ENCODE data around the gene HAPLN1. TPM values are rescaled to one million over a fixed set of nuclear protein-coding genes. Genes with fewer than 3 reads are reported as not detected.

Gene HAPLN1
- total and polyA plus RNA-seq, 2 of the 4 experiments (the other 2 are of a cell fraction): under 0.01 to 0.07 TPM

GRCh38 chr5:83724935-83725334, 4.3 kb upstream of the HAPLN1 start:
- ChIA-PET CTCF (no interaction called here), POLR2A (ENCODE audit: unreplicated experiment) (no interaction called here)
- H3K9ac ChIP-seq (ENCODE audit: low read depth, low read length): no peak overlapping the region
- H3K4ac ChIP-seq (ENCODE audit: low read depth, low read length): no peak overlapping the region
- H3K4me2 ChIP-seq (ENCODE audit: low read depth, low read length): no peak overlapping the region
- H2BK15ac ChIP-seq (ENCODE audit: low read depth, low read length): no peak overlapping the region
- TF ChIP-seq FOS (IDR thresholded peaks at IDR 0.05; ENCODE audit: low read depth, low read length) (no peak), SMC3 (IDR thresholded peaks at IDR 0.05; ENCODE audit: low read depth, low read length) (no peak), BHLHE40 (IDR thresholded peaks at IDR 0.05; ENCODE audit: low read depth, low read length) (no peak), RFX5 (IDR thresholded peaks at IDR 0.05; ENCODE audit: low read depth, low read length) (no peak), CEBPB (IDR thresholded peaks at IDR 0.05; ENCODE audit: low read depth, low read length) (no peak), RCOR1 (IDR thresholded peaks at IDR 0.05; ENCODE audit: insufficient replicate concordance, low read length) (no peak), ELK1 (IDR thresholded peaks at IDR 0.05; ENCODE audit: borderline replicate concordance, low read depth, low read length) (no peak), POLR2A (IDR thresholded peaks at IDR 0.05; ENCODE audit: low read depth, low read length) (no peak), CHD1 (IDR thresholded peaks at IDR 0.05; ENCODE audit: low read depth, low read length) (no peak), MAFK (IDR thresholded peaks at IDR 0.05; ENCODE audit: low read depth, low read length) (no peak), MAZ (IDR thresholded peaks at IDR 0.05; ENCODE audit: borderline replicate concordance, low read depth, low read length) (no peak), NFE2L2 (IDR thresholded peaks at IDR 0.05; ENCODE audit: low read depth, low read length) (no peak), USF2 (IDR thresholded peaks at IDR 0.05; ENCODE audit: low read depth, low read length) (no peak), MXI1 (IDR thresholded peaks at IDR 0.05; ENCODE audit: borderline replicate concordance, low read depth, low read length) (no peak), RAD21 (IDR thresholded peaks at IDR 0.05; ENCODE audit: low read length) (no peak)
- ATAC-seq (ENCODE audit: low read depth) (no peak), DNase-seq (no peak)
- BruUV-seq (replicated peaks): no TSS peak
- no peak overlapping the region for H2BK120ac ChIP-seq (ENCODE audit: low read depth, low read length)
- H4K20me1 ChIP-seq (ENCODE audit: insufficient read depth, low read length): no peaks in the 10 kb centered on the region
- no peak overlapping the region for H2BK20ac ChIP-seq (ENCODE audit: low read depth, low read length)
- no peaks in the 10 kb centered on the region for H3K27me3 ChIP-seq (ENCODE audit: control insufficient read depth, insufficient read depth, low read length)
- no peak overlapping the region for H3K4me3 ChIP-seq (ENCODE audit: insufficient read depth, low read depth, low read length)
- H3K56ac ChIP-seq (ENCODE audit: extremely low read depth, insufficient read depth, low read length): no peak overlapping the region
- no peak overlapping the region for H3K27ac ChIP-seq (ENCODE audit: insufficient read depth, low read length)
- in situ Hi-C loops (cut with MboI; ENCODE audit: low sequenced_read_pairs): loop anchor here (5.0 to 10.0 kb wide), 2 partner anchors 530 to 652 kb away; no protein-coding TSS in a partner anchor
- no peak overlapping the region for H2BK5ac ChIP-seq (ENCODE audit: low read depth, low read length, poor library complexity, severe bottlenecking)
- no peak overlapping the region for H2AFZ ChIP-seq (replicated peaks; ENCODE audit: low read length, poor library complexity)
- no peaks in the 10 kb centered on the region for H3K9me3 ChIP-seq (ENCODE audit: control insufficient read depth, insufficient read depth, low read length)
- dilution Hi-C loops (cut with HindIII; ENCODE audit: low sequenced_read_pairs, unreplicated experiment): no loop called here
- no peaks in the 10 kb centered on the region for H3K79me1 ChIP-seq (ENCODE audit: low read depth in 1 of 2, low read length in 2 of 2)
- no peak overlapping the region for H4K91ac ChIP-seq (ENCODE audit: insufficient read depth, low read depth, low read length)
- H3K4me1 ChIP-seq (ENCODE audit: control insufficient read depth, insufficient read depth, low read length): peaks cover 2% of the 10 kb centered on the region; the same call in 1 of the 2 replicates
- no peaks in the 10 kb centered on the region for H3K9me1 ChIP-seq (ENCODE audit: insufficient read depth, low read length)
- no peak overlapping the region for H3K18ac ChIP-seq (ENCODE audit: low read depth, low read length)
- H2AK5ac ChIP-seq (ENCODE audit: low read depth, low read length): no peak overlapping the region
- H3K14ac ChIP-seq (replicated peaks; ENCODE audit: low read depth, low read length): no peak overlapping the region
- intact Hi-C loops (cut with micrococcal nuclease): no loop called here
- H3K23ac ChIP-seq (ENCODE audit: low read depth, low read length): no peak overlapping the region
- no peak overlapping the region for H4K5ac ChIP-seq (ENCODE audit: low read depth, low read length)
- H4K8ac ChIP-seq (ENCODE audit: low read depth in 2 of 2, low read length in 2 of 2): no peak overlapping the region
- no peak overlapping the region for H2AK9ac ChIP-seq (replicated peaks; ENCODE audit: low read depth, low read length, poor library complexity)
- WGBS, 2 experiments (ENCODE audit: extremely low coverage in 2 of 2, insufficient read length in 1 of 2): no CpG with 5 or more reads among the region's 2 CpGs
- no peaks in the 10 kb centered on the region for H3K36me3 ChIP-seq (ENCODE audit: control insufficient read depth, insufficient read depth, low read length)
